Adrenal gland (tissue), 12 donors: Measurements from ENCODE around the gene KCTD20. TPM values are rescaled to one million over a fixed set of nuclear protein-coding genes. Genes with fewer than 3 reads are reported as not detected.

ENCODE experiments used
- DNase-seq, 7 donors: peaks; one replicate each; pipeline ENCODE4 v3.0.0-alpha.2; 2019 to 2020
- H3K27ac ChIP-seq, 5 donors: fragments of 200-600 bp; sonication (generic) in 4 of 5; 1 replicate in 3 of 5; 2 replicates in 2 of 5; pipeline versions ENCODE4 v1.5.1 to v1.8.0; 2016 to 2020; ENCODE audit warnings: mild to moderate bottlenecking in 1 of 5
- H3K27me3 ChIP-seq: fragments of 200-600 bp; 2 replicates; pipeline ENCODE4 v1.8.0; 2021
- H3K36me3 ChIP-seq, 2 donors: fragments of 200-600 bp; replicated peaks in 1 of 2; 1 replicate in 1 of 2; 2 replicates in 1 of 2; pipeline versions ENCODE4 v1.5.1 to v1.8.0; 2018 to 2022
- H3K4me1 ChIP-seq, 2 donors: fragments of 200-600 bp; replicated peaks in 1 of 2; 1 replicate in 1 of 2; 2 replicates in 1 of 2; pipeline versions ENCODE4 v1.5.1 to v1.8.0; 2018 to 2021
- H3K4me3 ChIP-seq, 4 donors: fragments of 200-600 bp; sonication (generic) in 3 of 4; one replicate each; pipeline ENCODE4 v1.5.1; 2016 to 2018
- H3K9me3 ChIP-seq, 3 donors: fragments of 200-600 bp; sonication (generic) in 1 of 3; replicated peaks in 1 of 3; 1 replicate in 2 of 3; 2 replicates in 1 of 3; pipeline versions ENCODE4 v1.5.1 to v1.8.0; 2016 to 2021
- CTCF ChIP-seq, 6 experiments: fragments of 450-650 bp in 4 of 6; fragments of 200-600 bp in 2 of 6; sonication (generic) in 1 of 6; IDR thresholded peaks; 1 replicate in 5 of 6; 2 replicates in 1 of 6; pipeline versions ENCODE4 v1.5.1 to v1.8.0; 2016 to 2021; ENCODE audit warnings: antibody characterized with exemption in 6 of 6, mild to moderate bottlenecking in 2 of 6, moderate library complexity in 1 of 6
- POLR2A ChIP-seq, 2 donors: fragments of 450-650 bp; IDR thresholded peaks; one replicate each; pipeline ENCODE4 v1.6.1; 2017; ENCODE audit warnings: antibody characterized with exemption in 2 of 2, mild to moderate bottlenecking in 2 of 2, moderate library complexity in 1 of 2
- WGBS, 4 donors: extraction: QIAGEN DNeasy Blood & Tissue Kit in 2 of 4; methylation state at CpG; one replicate each; pipeline versions ENCODE4 v1.1.5 to v1.1.7; 2013 to 2017; 5-methylcytosine and 5-hydroxymethylcytosine counted together
- intact Hi-C, 2 donors: fragments of 100-400 bp; cut with DNase I; formaldehyde crosslinking; loops; one replicate each; pipeline versions ENCODE4 v1.14.1 to v1.15.0; 2022 to 2023
- polyA plus RNA-seq, 3 donors: library from polyadenylated mRNA; stranded (reverse); fragments of 200-250 nt in 2 of 3; fragments of 350-450 nt in 1 of 3; fragmentation: Illumina TruSeq in 1 of 3; extraction: RNeasy Lipid Tissue Mini Kit (QIAGEN cat#74804) in 1 of 3; gene quantifications; one replicate each; pipeline ENCODE4 v1.2.3, GENCODE V29; 2013 to 2014
- total RNA-seq, 9 donors: library from RNA; depleted of rRNA in 4 of 9; stranded (reverse); fragments of >200 nt in 4 of 9; fragments of 120-200 nt in 1 of 9; fragmentation: NEBNext Ultra II Directional in 1 of 9; extraction: Animal tissue kit (Norgen Biotek cat#: 25700) in 1 of 9; gene quantifications; one replicate each; pipeline versions ENCODE4 v1.1.0 to v1.2.4, GENCODE V29; 2013 to 2023
- donor health status: healthy with polysubstance abuse.
- donor health status: Bipolar disorder and iron deficiency.
- donor health status: DM: yes; HTN: yes; CAD: no.
- donor health status: DM: no; HTN: no; CAD: no.
- donor health status: DM: no; HTN: no; CAD: no.
- donor health status: DM: yes; HTN: yes; CAD: no.

KCTD20 gene
- total and polyA plus RNA-seq, 12 donors: 15.3 to 78.0 (median 54.4) TPM

- DNase-seq: no peak
- no peaks in the 10 kb centered on the region for H3K4me1 ChIP-seq
- intact Hi-C loops: no loop called here
- H3K4me3 ChIP-seq: no peak overlapping the region
- WGBS, 4 donors: 97 to 99% (median 98%) methylated on average over 5 of the region's 5 CpGs
- no peak overlapping the region for H3K27ac ChIP-seq
- no peaks in the 10 kb centered on the region for H3K9me3 ChIP-seq
- peaks cover 0 to 27% of the 10 kb centered on the region in 2 donors for H3K36me3 ChIP-seq
- H3K27me3 ChIP-seq: no peaks in the 10 kb centered on the region
- no peak for TF ChIP-seq POLR2A (IDR thresholded peaks at IDR 0.05)
- no peak for TF ChIP-seq CTCF (IDR thresholded peaks at IDR 0.05)
Observed at GRCh38 chr6:36524871-36525270, 82.1 kb downstream of the KCTD20 start.

- no peak overlapping the region for H3K4me3 ChIP-seq
- no peak for DNase-seq
- peaks cover 0 to 22% of the 10 kb centered on the region in 2 donors for H3K36me3 ChIP-seq
- no peak for TF ChIP-seq CTCF (IDR thresholded peaks at IDR 0.05)
- TF ChIP-seq POLR2A (IDR thresholded peaks at IDR 0.05): no peak
- no peak overlapping the region for H3K27ac ChIP-seq
- H3K4me1 ChIP-seq: no peaks in the 10 kb centered on the region
- intact Hi-C loops: no loop called here
- no peaks in the 10 kb centered on the region for H3K27me3 ChIP-seq
- no peaks in the 10 kb centered on the region for H3K9me3 ChIP-seq
- 64 to 97% (median 82%) methylated on average over 2 of the region's 2 CpGs for WGBS, 4 donors
Observed at GRCh38 chr6:36525346-36525745, 82.5 kb downstream of the KCTD20 start.

GRCh38 chr6:36526066-36526465 lies 83.3 kb downstream of the KCTD20 start:
- WGBS, 4 donors: 85 to 93% (median 87%) methylated on average over 2 of the region's 2 CpGs
- H3K36me3 ChIP-seq: peaks cover 0 to 18% of the 10 kb centered on the region in 2 donors
- H3K27me3 ChIP-seq: no peaks in the 10 kb centered on the region
- TF ChIP-seq POLR2A (IDR thresholded peaks at IDR 0.05) (no peak), CTCF (IDR thresholded peaks at IDR 0.05) (no peak)
- DNase-seq: no peak
- no peak overlapping the region for H3K27ac ChIP-seq
- no peaks in the 10 kb centered on the region for H3K4me1 ChIP-seq
- H3K9me3 ChIP-seq: no peaks in the 10 kb centered on the region
- intact Hi-C loops: no loop called here
- no peak overlapping the region for H3K4me3 ChIP-seq

- intact Hi-C loops: no loop called here
- no peak for TF ChIP-seq POLR2A (IDR thresholded peaks at IDR 0.05)
- TF ChIP-seq CTCF (IDR thresholded peaks at IDR 0.05): no peak
- no peak overlapping the region for H3K27ac ChIP-seq
- no peaks in the 10 kb centered on the region for H3K27me3 ChIP-seq
- H3K4me3 ChIP-seq: no peak overlapping the region
- no peak for DNase-seq
- H3K9me3 ChIP-seq: no peaks in the 10 kb centered on the region
- H3K36me3 ChIP-seq: no peaks in the 10 kb centered on the region
- 52 to 73% (median 66%) methylated on average over 1 of the region's 1 CpG for WGBS, 4 donors
- no peaks in the 10 kb centered on the region for H3K4me1 ChIP-seq
Observed at GRCh38 chr6:36533321-36533720, 90.5 kb downstream of the KCTD20 start.
